Memory B cell (primary cell): ENCODE results near the gene WIZ.

ENCODE experiments used
- ATAC-seq: fragments of 150-1000 bp; cut with Tn5 transposase; 2 replicates; pipeline ENCODE4 v1.10.0; 2021; ENCODE audit warnings: low read depth, mild to moderate bottlenecking, moderate library complexity
- DNase-seq, 2 donors: peaks; one replicate each; pipeline ENCODE4 v3.0.0; 2022; ENCODE audit warnings: low spot score in 2 of 2
- H3K27ac Mint-ChIP-seq: one replicate; pipeline ENCODE4 v1.8.0; 2022; ENCODE audit warnings: mild to moderate bottlenecking, moderate library complexity, mixed read lengths
- H3K27me3 Mint-ChIP-seq: one replicate; pipeline ENCODE4 v1.8.0; 2022; ENCODE audit warnings: mixed read lengths
- H3K36me3 Mint-ChIP-seq: one replicate; pipeline ENCODE4 v1.8.0; 2022; ENCODE audit warnings: mild to moderate bottlenecking, mixed read lengths
- H3K4me1 Mint-ChIP-seq: one replicate; pipeline ENCODE4 v1.8.0; 2022; ENCODE audit warnings: mixed read lengths
- H3K4me3 Mint-ChIP-seq: one replicate; pipeline ENCODE4 v1.8.0; 2022; ENCODE audit warnings: mild to moderate bottlenecking, moderate library complexity, mixed read lengths
- H3K9me3 Mint-ChIP-seq: one replicate; pipeline ENCODE4 v1.8.0; 2022; ENCODE audit warnings: mixed read lengths

The WIZ gene

GRCh38 chr19:15456871-15457700 lies 7.3 kb upstream of the WIZ start:
- Mint-ChIP-seq H3K9me3 (no peaks in the 10 kb centered on the region), H3K4me1 (peaks cover 10% of the 10 kb centered on the region), H3K27ac (no peak overlapping the region), H3K36me3 (peaks cover 30% of the 10 kb centered on the region), H3K27me3 (no peaks in the 10 kb centered on the region), H3K4me3 (no peak overlapping the region)
- DNase-seq (no peak), ATAC-seq (peak; percentile 32)

- DNase-seq: no peak
- no peak for ATAC-seq
- peaks cover 29% of the 10 kb centered on the region for H3K36me3 Mint-ChIP-seq
- no peaks in the 10 kb centered on the region for H3K27me3 Mint-ChIP-seq
- no peak overlapping the region for H3K4me3 Mint-ChIP-seq
- H3K9me3 Mint-ChIP-seq: no peaks in the 10 kb centered on the region
- no peak overlapping the region for H3K27ac Mint-ChIP-seq
- H3K4me1 Mint-ChIP-seq: peaks cover 5% of the 10 kb centered on the region
Measured at GRCh38 chr19:15456441-15456840, 6.7 kb upstream of the WIZ start.

GRCh38 chr19:15455996-15456395 lies 6.2 kb upstream of the WIZ start:
- H3K9me3 Mint-ChIP-seq: no peaks in the 10 kb centered on the region
- H3K36me3 Mint-ChIP-seq: peaks cover 29% of the 10 kb centered on the region
- ATAC-seq (no peak), DNase-seq (no peak)
- H3K27me3 Mint-ChIP-seq: no peaks in the 10 kb centered on the region
- H3K4me3 Mint-ChIP-seq: no peak overlapping the region
- no peak overlapping the region for H3K27ac Mint-ChIP-seq
- H3K4me1 Mint-ChIP-seq: peaks cover 5% of the 10 kb centered on the region

- peaks cover 25% of the 10 kb centered on the region for H3K36me3 Mint-ChIP-seq
- no peaks in the 10 kb centered on the region for H3K9me3 Mint-ChIP-seq
- ATAC-seq (no peak), DNase-seq (no peak)
- no peak overlapping the region for H3K27ac Mint-ChIP-seq
- H3K4me1 Mint-ChIP-seq: peaks cover 11% of the 10 kb centered on the region
- H3K4me3 Mint-ChIP-seq: no peak overlapping the region
- H3K27me3 Mint-ChIP-seq: no peaks in the 10 kb centered on the region
Measured at GRCh38 chr19:15453906-15454860, 4.4 kb upstream of the WIZ start.

- no peaks in the 10 kb centered on the region for H3K27me3 Mint-ChIP-seq
- no peak for ATAC-seq
- peaks cover 18% of the 10 kb centered on the region for H3K4me1 Mint-ChIP-seq
- DNase-seq: no peak
- H3K27ac Mint-ChIP-seq: no peak overlapping the region
- no peak overlapping the region for H3K4me3 Mint-ChIP-seq
- no peaks in the 10 kb centered on the region for H3K9me3 Mint-ChIP-seq
- peaks cover 25% of the 10 kb centered on the region for H3K36me3 Mint-ChIP-seq
Measured at GRCh38 chr19:15453091-15453578, 3.4 kb upstream of the WIZ start.

- Mint-ChIP-seq H3K27ac (no peak overlapping the region), H3K36me3 (peaks cover 21% of the 10 kb centered on the region), H3K9me3 (no peaks in the 10 kb centered on the region), H3K4me3 (no peak overlapping the region), H3K27me3 (no peaks in the 10 kb centered on the region), H3K4me1 (peaks cover 19% of the 10 kb centered on the region)
- DNase-seq (no peak), ATAC-seq (no peak)
Measured at GRCh38 chr19:15452111-15453047, 2.6 kb upstream of the WIZ start.

GRCh38 chr19:15450528-15450890 lies 753 bp upstream of the WIZ start:
- Mint-ChIP-seq H3K4me1 (peaks cover 22% of the 10 kb centered on the region), H3K27ac (peak overlapping the region; percentile 86), H3K4me3 (peak overlapping the region; percentile 82), H3K9me3 (no peaks in the 10 kb centered on the region), H3K27me3 (no peaks in the 10 kb centered on the region), H3K36me3 (peaks cover 21% of the 10 kb centered on the region)
- DNase-seq (no peak), ATAC-seq (no peak)

- DNase-seq (peak in 1 of 2 donors; percentile 34), ATAC-seq (peak; percentile 7)
- Mint-ChIP-seq H3K4me1 (peaks cover 21% of the 10 kb centered on the region), H3K4me3 (peak overlapping the region; percentile 77), H3K27ac (peak overlapping the region; percentile 82), H3K9me3 (no peaks in the 10 kb centered on the region), H3K36me3 (peaks cover 14% of the 10 kb centered on the region), H3K27me3 (no peaks in the 10 kb centered on the region)
Measured at GRCh38 chr19:15448778-15449619, 757 bp downstream of the WIZ start.

- DNase-seq: no peak
- Mint-ChIP-seq H3K27ac (peak overlapping the region; percentile 82), H3K36me3 (peaks cover 7% of the 10 kb centered on the region), H3K4me3 (peak overlapping the region; percentile 77), H3K27me3 (no peaks in the 10 kb centered on the region), H3K9me3 (no peaks in the 10 kb centered on the region), H3K4me1 (peaks cover 18% of the 10 kb centered on the region)
- ATAC-seq: no peak
Measured at GRCh38 chr19:15448044-15448777, 1.5 kb downstream of the WIZ start.

- no peak for ATAC-seq
- Mint-ChIP-seq H3K27me3 (no peaks in the 10 kb centered on the region), H3K4me3 (no peak overlapping the region), H3K36me3 (peaks cover 2% of the 10 kb centered on the region), H3K27ac (peak overlapping the region; percentile 8), H3K9me3 (no peaks in the 10 kb centered on the region), H3K4me1 (peaks cover 18% of the 10 kb centered on the region)
- no peak for DNase-seq
Measured at GRCh38 chr19:15447057-15447456, 2.7 kb downstream of the WIZ start.

GRCh38 chr19:15445807-15446376 lies 3.9 kb downstream of the WIZ start:
- DNase-seq (no peak), ATAC-seq (no peak)
- Mint-ChIP-seq H3K9me3 (no peaks in the 10 kb centered on the region), H3K36me3 (no peaks in the 10 kb centered on the region), H3K27me3 (no peaks in the 10 kb centered on the region), H3K4me3 (no peak overlapping the region), H3K4me1 (peaks cover 18% of the 10 kb centered on the region), H3K27ac (no peak overlapping the region)

GRCh38 chr19:15445227-15445605 lies 4.5 kb downstream of the WIZ start:
- Mint-ChIP-seq H3K4me1 (peaks cover 12% of the 10 kb centered on the region), H3K27ac (no peak overlapping the region), H3K27me3 (no peaks in the 10 kb centered on the region), H3K36me3 (no peaks in the 10 kb centered on the region), H3K9me3 (no peaks in the 10 kb centered on the region), H3K4me3 (no peak overlapping the region)
- ATAC-seq (no peak), DNase-seq (no peak)
